PC-3 (cell line): ENCODE results near the gene MMP24OS. TPM values are rescaled to one million over a fixed set of nuclear protein-coding genes. Genes with fewer than 3 reads are reported as not detected.

Experiments used
- ATAC-seq: fragments of 200-7000 bp; cut with Tn5 transposase; 2 replicates; pipeline ENCODE4 v1.9.1; 2020; ENCODE audit warnings: mild to moderate bottlenecking, moderate library complexity
- BruUV-seq: library from RNA; stranded (reverse); fragments of 400-500 nt; replicated peaks from 2 replicates; lab custom pipeline; 2021; lab: Mats Ljungman, UMichigan
- CTCF ChIA-PET: fragments of 300-600 bp; sonication (Branson Sonifier 250); formaldehyde crosslinking; loops from one replicate; lab custom pipeline; 2022; ENCODE audit warnings: antibody characterized with exemption; lab: Charles Lee
- POLR2A ChIA-PET: fragments of 300-600 bp; sonication (Branson Sonifier 250); formaldehyde crosslinking; loops from one replicate; lab custom pipeline; 2022; ENCODE audit warnings: antibody characterized with exemption; ENCODE audit not compliant: unreplicated experiment; lab: Charles Lee
- DNase-seq: peaks from one replicate; pipeline ENCODE4 v3.0.0-alpha.2; 2015
- H2AFZ ChIP-seq: fragments of 300-600 bp; sonication (generic); 2 replicates; pipeline ENCODE4 v1.6.0; 2016; ENCODE audit warnings: antibody characterized with exemption, low read length
- H3F3A ChIP-seq: fragments of 300-600 bp; sonication (generic); one replicate; pipeline ENCODE4 v1.6.0; 2017; ENCODE audit warnings: antibody characterized with exemption, low read length, control low read depth, mild to moderate bottlenecking; ENCODE audit not compliant: unreplicated experiment
- H3K27ac ChIP-seq: fragments of 300-600 bp; sonication (generic); 2 replicates; pipeline ENCODE4 v1.5.1; 2016; ENCODE audit warnings: mild to moderate bottlenecking, low read length
- H3K27me3 ChIP-seq: fragments of 300-600 bp; sonication (generic); 2 replicates; pipeline ENCODE4 v1.6.1; 2016; ENCODE audit warnings: low read length, mixed read lengths
- H3K36me3 ChIP-seq: fragments of 300-600 bp; sonication (generic); 2 replicates; pipeline ENCODE4 v1.6.1; 2016; ENCODE audit warnings: low read depth, mixed run types, low read length, mixed read lengths
- H3K4me1 ChIP-seq: fragments of 300-600 bp; sonication (generic); 2 replicates; pipeline ENCODE4 v1.5.1; 2016; ENCODE audit warnings: low read length; ENCODE audit not compliant: insufficient read depth
- H3K4me2 ChIP-seq: fragments of 300-600 bp; sonication (generic); 2 replicates; pipeline ENCODE4 v1.6.0; 2016; ENCODE audit warnings: low read length
- H3K4me3 ChIP-seq: fragments of 300-600 bp; sonication (generic); 2 replicates; pipeline ENCODE4 v1.5.1; 2016; ENCODE audit warnings: mild to moderate bottlenecking, low read length, mixed read lengths
- H3K79me2 ChIP-seq: fragments of 300-600 bp; sonication (generic); 2 replicates; pipeline ENCODE4 v1.6.1; 2017; ENCODE audit warnings: low read length, mixed read lengths
- H3K9ac ChIP-seq: fragments of 300-600 bp; sonication (generic); 2 replicates; pipeline ENCODE4 v1.6.0; 2016; ENCODE audit warnings: mild to moderate bottlenecking, low read length
- H3K9me2 ChIP-seq: fragments of 300-600 bp; sonication (generic); replicated peaks from 2 replicates; pipeline ENCODE4 v1.6.1; 2016; ENCODE audit warnings: mixed run types, low read length, mixed read lengths
- H3K9me3 ChIP-seq: fragments of 300-600 bp; sonication (generic); 2 replicates; pipeline ENCODE4 v1.6.1; 2016; ENCODE audit warnings: low read length, mixed read lengths
- H4K20me1 ChIP-seq: fragments of 300-600 bp; sonication (generic); 2 replicates; pipeline ENCODE4 v1.6.1; 2016; ENCODE audit warnings: low read length, mixed read lengths
- CTCF ChIP-seq: fragments of 300-600 bp; sonication (generic); conservative IDR thresholded peaks from 2 replicates; pipeline ENCODE4 v1.5.1; 2017; ENCODE audit warnings: antibody characterized with exemption, low read depth, mild to moderate bottlenecking, low read length
- EZH2 ChIP-seq: fragments of 300-600 bp; sonication (generic); IDR thresholded peaks from one replicate; pipeline ENCODE4 v1.6.1; 2017; ENCODE audit warnings: antibody characterized with exemption, mild to moderate bottlenecking, low read length; ENCODE audit not compliant: unreplicated experiment
- EZH2phosphoT487 ChIP-seq: fragments of 300-600 bp; sonication (generic); IDR thresholded peaks from 2 replicates; pipeline ENCODE4 v1.6.1; 2018; ENCODE audit warnings: mild to moderate bottlenecking, antibody characterized with exemption, low read length, borderline replicate concordance
- intact Hi-C: fragments of 100-400 bp; cut with micrococcal nuclease; formaldehyde crosslinking; loops from 2 replicates; pipeline ENCODE4 v1.9.0; 2023
- total RNA-seq: library from RNA; depleted of rRNA; stranded (reverse); fragments of >200 nt; gene quantifications from 2 replicates; pipeline ENCODE4 v1.2.3, GENCODE V29; 2014

The MMP24OS gene
- total RNA-seq, 1 experiment from 2014 or later: 19.5 TPM

GRCh38 chr20:35292504-35293285, 14.8 kb upstream of the MMP24OS start:
- DNase-seq: no peak
- no peak overlapping the region for H3K4me2 ChIP-seq
- H3K4me1 ChIP-seq: peaks cover 6% of the 10 kb centered on the region
- intact Hi-C loops: no loop called here
- no peak overlapping the region for H3K27ac ChIP-seq
- H3K79me2 ChIP-seq: no peaks in the 10 kb centered on the region
- H3K9me3 ChIP-seq: no peaks in the 10 kb centered on the region
- TF ChIP-seq CTCF (no peak), EZH2 (no peak), EZH2phosphoT487 (no peak)
- H4K20me1 ChIP-seq: no peaks in the 10 kb centered on the region
- H3K4me3 ChIP-seq: no peak overlapping the region
- no peak overlapping the region for H3K9ac ChIP-seq
- no peak overlapping the region for H2AFZ ChIP-seq
- ChIA-PET POLR2A (no interaction called here), CTCF (no interaction called here)
- H3F3A ChIP-seq: no peaks in the 10 kb centered on the region
- H3K36me3 ChIP-seq: no peaks in the 10 kb centered on the region
- no TSS peak for BruUV-seq
- no peaks in the 10 kb centered on the region for H3K9me2 ChIP-seq
- no peaks in the 10 kb centered on the region for H3K27me3 ChIP-seq
- no peak for ATAC-seq

GRCh38 chr20:35291654-35292503, 14.0 kb upstream of the MMP24OS start, which contains the start of gene FAM83C:
Gene FAM83C (minus strand): TSS chr20:35292425. CDS start chr20:35292304, 121 bp downstream.
- DNase-seq: no peak
- no peak for TF ChIP-seq EZH2phosphoT487
- no peak for TF ChIP-seq EZH2
- no peak for TF ChIP-seq CTCF
- Histone ChIP-seq H3K36me3 (no peaks in the 10 kb centered on the region), H3K9me2 (no peaks in the 10 kb centered on the region), H3K4me2 (no peak within 1 kb of the TSS), H3K79me2 (no peaks in the 10 kb centered on the region), H3K4me1 (no peaks in the 10 kb centered on the region), H3K27ac (no peak within 1 kb of the TSS), H3K27me3 (no peaks in the 10 kb centered on the region), H3K9me3 (no peaks in the 10 kb centered on the region), H3K4me3 (no peak within 1 kb of the TSS), H3K9ac (no peak within 1 kb of the TSS), H4K20me1 (no peaks in the 10 kb centered on the region), H3F3A (no peaks in the 10 kb centered on the region), H2AFZ (no peak within 1 kb of the TSS)
- ChIA-PET CTCF (no interaction called here), POLR2A (no interaction called here)
- intact Hi-C loops: no loop called here
- ATAC-seq: no peak
- no TSS peak for BruUV-seq
